PC-3 (cell line): ENCODE measurements around the gene ZNF469. TPM values are rescaled to one million over a fixed set of nuclear protein-coding genes. Genes with fewer than 3 reads are reported as not detected.

ENCODE experiments used
- ATAC-seq: fragments of 200-7000 bp; cut with Tn5 transposase; 2 replicates; pipeline ENCODE4 v1.9.1; 2020; ENCODE audit warnings: mild to moderate bottlenecking, moderate library complexity
- BruUV-seq: library from RNA; stranded (reverse); fragments of 400-500 nt; replicated peaks from 2 replicates; lab custom pipeline; 2021; lab: Mats Ljungman, UMichigan
- CTCF ChIA-PET: fragments of 300-600 bp; sonication (Branson Sonifier 250); formaldehyde crosslinking; loops from one replicate; lab custom pipeline; 2022; ENCODE audit warnings: antibody characterized with exemption; lab: Charles Lee
- POLR2A ChIA-PET: fragments of 300-600 bp; sonication (Branson Sonifier 250); formaldehyde crosslinking; loops from one replicate; lab custom pipeline; 2022; ENCODE audit warnings: antibody characterized with exemption; ENCODE audit not compliant: unreplicated experiment; lab: Charles Lee
- DNase-seq: peaks from one replicate; pipeline ENCODE4 v3.0.0-alpha.2; 2015
- H2AFZ ChIP-seq: fragments of 300-600 bp; sonication (generic); 2 replicates; pipeline ENCODE4 v1.6.0; 2016; ENCODE audit warnings: antibody characterized with exemption, low read length
- H3F3A ChIP-seq: fragments of 300-600 bp; sonication (generic); one replicate; pipeline ENCODE4 v1.6.0; 2017; ENCODE audit warnings: antibody characterized with exemption, low read length, control low read depth, mild to moderate bottlenecking; ENCODE audit not compliant: unreplicated experiment
- H3K27ac ChIP-seq: fragments of 300-600 bp; sonication (generic); 2 replicates; pipeline ENCODE4 v1.5.1; 2016; ENCODE audit warnings: mild to moderate bottlenecking, low read length
- H3K27me3 ChIP-seq: fragments of 300-600 bp; sonication (generic); 2 replicates; pipeline ENCODE4 v1.6.1; 2016; ENCODE audit warnings: low read length, mixed read lengths
- H3K36me3 ChIP-seq: fragments of 300-600 bp; sonication (generic); 2 replicates; pipeline ENCODE4 v1.6.1; 2016; ENCODE audit warnings: low read depth, mixed run types, low read length, mixed read lengths
- H3K4me1 ChIP-seq: fragments of 300-600 bp; sonication (generic); 2 replicates; pipeline ENCODE4 v1.5.1; 2016; ENCODE audit warnings: low read length; ENCODE audit not compliant: insufficient read depth
- H3K4me2 ChIP-seq: fragments of 300-600 bp; sonication (generic); 2 replicates; pipeline ENCODE4 v1.6.0; 2016; ENCODE audit warnings: low read length
- H3K4me3 ChIP-seq: fragments of 300-600 bp; sonication (generic); 2 replicates; pipeline ENCODE4 v1.5.1; 2016; ENCODE audit warnings: mild to moderate bottlenecking, low read length, mixed read lengths
- H3K79me2 ChIP-seq: fragments of 300-600 bp; sonication (generic); 2 replicates; pipeline ENCODE4 v1.6.1; 2017; ENCODE audit warnings: low read length, mixed read lengths
- H3K9ac ChIP-seq: fragments of 300-600 bp; sonication (generic); 2 replicates; pipeline ENCODE4 v1.6.0; 2016; ENCODE audit warnings: mild to moderate bottlenecking, low read length
- H3K9me2 ChIP-seq: fragments of 300-600 bp; sonication (generic); replicated peaks from 2 replicates; pipeline ENCODE4 v1.6.1; 2016; ENCODE audit warnings: mixed run types, low read length, mixed read lengths
- H3K9me3 ChIP-seq: fragments of 300-600 bp; sonication (generic); 2 replicates; pipeline ENCODE4 v1.6.1; 2016; ENCODE audit warnings: low read length, mixed read lengths
- H4K20me1 ChIP-seq: fragments of 300-600 bp; sonication (generic); 2 replicates; pipeline ENCODE4 v1.6.1; 2016; ENCODE audit warnings: low read length, mixed read lengths
- EZH2 ChIP-seq: fragments of 300-600 bp; sonication (generic); IDR thresholded peaks from one replicate; pipeline ENCODE4 v1.6.1; 2017; ENCODE audit warnings: antibody characterized with exemption, mild to moderate bottlenecking, low read length; ENCODE audit not compliant: unreplicated experiment
- EZH2phosphoT487 ChIP-seq: fragments of 300-600 bp; sonication (generic); IDR thresholded peaks from 2 replicates; pipeline ENCODE4 v1.6.1; 2018; ENCODE audit warnings: mild to moderate bottlenecking, antibody characterized with exemption, low read length, borderline replicate concordance
- intact Hi-C: fragments of 100-400 bp; cut with micrococcal nuclease; formaldehyde crosslinking; loops from 2 replicates; pipeline ENCODE4 v1.9.0; 2023
- total RNA-seq: library from RNA; depleted of rRNA; stranded (reverse); fragments of >200 nt; gene quantifications from 2 replicates; pipeline ENCODE4 v1.2.3, GENCODE V29; 2014
- TF ChIP-seq, protein P1 (sequence below): fragments of 300-600 bp; sonication (generic); conservative IDR thresholded peaks from 2 replicates; pipeline ENCODE4 v1.5.1; 2017; ENCODE audit warnings: antibody characterized with exemption, low read depth, mild to moderate bottlenecking, low read length

Gene ZNF469
- total RNA-seq, 1 experiment from 2014 or later = 3.1 TPM

DNA sequence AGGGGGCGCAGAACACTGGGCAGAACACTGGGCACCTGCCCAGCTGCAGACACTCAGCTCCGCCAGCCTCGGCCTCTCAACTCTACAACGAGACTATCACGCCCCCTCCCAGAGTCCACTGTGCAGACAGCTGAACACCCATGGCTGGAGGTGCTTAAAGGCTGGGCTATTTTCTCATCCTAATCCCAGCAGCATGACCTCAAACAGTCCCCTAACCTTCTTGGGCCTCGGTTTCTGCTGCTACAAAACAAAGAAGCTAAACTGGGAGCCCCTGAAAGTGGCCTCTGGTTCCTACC lies 27.7 kb upstream of the ZNF469 start:
- Histone ChIP-seq H3K79me2 (no peaks in the 10 kb centered on the region), H3K4me2 (no peak overlapping the region), H4K20me1 (no peaks in the 10 kb centered on the region), H3K4me3 (no peak overlapping the region), H3K4me1 (no peaks in the 10 kb centered on the region), H2AFZ (no peak overlapping the region), H3K9me2 (no peaks in the 10 kb centered on the region), H3K9ac (no peak overlapping the region), H3K9me3 (no peaks in the 10 kb centered on the region), H3F3A (no peaks in the 10 kb centered on the region), H3K27me3 (no peaks in the 10 kb centered on the region), H3K36me3 (no peaks in the 10 kb centered on the region), H3K27ac (no peak overlapping the region)
- BruUV-seq = no TSS peak
- intact Hi-C loops = no loop called here
- no peak for DNase-seq
- TF ChIP-seq EZH2 (no peak), EZH2phosphoT487 (no peak)
- TF ChIP-seq, protein P1, sequence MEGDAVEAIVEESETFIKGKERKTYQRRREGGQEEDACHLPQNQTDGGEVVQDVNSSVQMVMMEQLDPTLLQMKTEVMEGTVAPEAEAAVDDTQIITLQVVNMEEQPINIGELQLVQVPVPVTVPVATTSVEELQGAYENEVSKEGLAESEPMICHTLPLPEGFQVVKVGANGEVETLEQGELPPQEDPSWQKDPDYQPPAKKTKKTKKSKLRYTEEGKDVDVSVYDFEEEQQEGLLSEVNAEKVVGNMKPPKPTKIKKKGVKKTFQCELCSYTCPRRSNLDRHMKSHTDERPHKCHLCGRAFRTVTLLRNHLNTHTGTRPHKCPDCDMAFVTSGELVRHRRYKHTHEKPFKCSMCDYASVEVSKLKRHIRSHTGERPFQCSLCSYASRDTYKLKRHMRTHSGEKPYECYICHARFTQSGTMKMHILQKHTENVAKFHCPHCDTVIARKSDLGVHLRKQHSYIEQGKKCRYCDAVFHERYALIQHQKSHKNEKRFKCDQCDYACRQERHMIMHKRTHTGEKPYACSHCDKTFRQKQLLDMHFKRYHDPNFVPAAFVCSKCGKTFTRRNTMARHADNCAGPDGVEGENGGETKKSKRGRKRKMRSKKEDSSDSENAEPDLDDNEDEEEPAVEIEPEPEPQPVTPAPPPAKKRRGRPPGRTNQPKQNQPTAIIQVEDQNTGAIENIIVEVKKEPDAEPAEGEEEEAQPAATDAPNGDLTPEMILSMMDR = no peak
- no peak for ATAC-seq
- ChIA-PET POLR2A (no interaction called here), CTCF (no interaction called here)

DNA sequence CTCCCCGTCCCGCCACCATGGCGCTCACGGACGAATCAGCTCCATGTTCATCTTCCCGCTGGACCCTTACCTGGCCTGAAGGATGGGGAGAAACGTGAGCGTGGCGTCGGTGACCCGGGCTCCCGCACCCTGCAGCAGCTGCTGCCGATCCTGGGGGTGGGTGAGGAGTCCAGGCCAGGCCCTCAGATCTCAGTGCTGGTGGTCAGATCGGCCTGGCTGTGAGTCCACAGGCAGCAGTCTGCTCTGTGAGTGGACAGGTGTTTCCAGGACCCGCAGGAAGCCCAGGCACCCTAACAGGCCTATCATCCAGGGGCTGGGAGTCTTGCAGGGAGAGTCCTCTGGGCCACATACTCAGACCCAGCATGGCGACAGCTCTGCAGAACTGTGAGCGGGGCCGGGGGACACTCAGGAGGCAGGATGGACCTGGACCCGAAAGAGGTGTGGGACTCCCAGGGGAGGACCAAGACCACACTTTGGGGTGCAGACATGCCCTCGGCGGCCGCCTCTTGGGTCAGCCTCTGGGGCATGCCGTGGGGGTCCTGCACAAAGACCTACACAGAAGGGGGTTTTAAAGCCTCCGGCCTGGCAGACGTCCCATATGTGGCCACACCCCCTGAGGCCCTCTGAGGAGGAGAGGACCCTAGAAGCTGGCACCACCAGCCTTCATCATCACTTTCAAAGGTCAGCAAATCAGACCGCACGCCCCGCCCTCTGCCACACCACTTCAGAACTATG lies 27.2 kb upstream of the ZNF469 start:
- BruUV-seq = no TSS peak
- no peaks in the 10 kb centered on the region for H3K4me1 ChIP-seq
- intact Hi-C loops = no loop called here

More for the DNA sequence above, 27.2 kb upstream of the ZNF469 start:
- H3K79me2 ChIP-seq = no peaks in the 10 kb centered on the region
- H3K27ac ChIP-seq = no peak overlapping the region
- H3K9me2 ChIP-seq = no peaks in the 10 kb centered on the region
- no peak overlapping the region for H3K4me3 ChIP-seq
- no peaks in the 10 kb centered on the region for H3F3A ChIP-seq
- TF ChIP-seq EZH2 (no peak), EZH2phosphoT487 (no peak)
- TF ChIP-seq, protein P1 = no peak
- ChIA-PET POLR2A (no interaction called here), CTCF (no interaction called here)
- H3K4me2 ChIP-seq = no peak overlapping the region
- no peak for ATAC-seq
- H3K9ac ChIP-seq = no peak overlapping the region
- DNase-seq = no peak
- no peaks in the 10 kb centered on the region for H4K20me1 ChIP-seq
- H3K27me3 ChIP-seq = no peaks in the 10 kb centered on the region
- H3K36me3 ChIP-seq = no peaks in the 10 kb centered on the region
- no peaks in the 10 kb centered on the region for H3K9me3 ChIP-seq
- H2AFZ ChIP-seq = no peak overlapping the region
